COLO668 (cell line): ENCODE results near the gene TIMP2.
"Not testable (repeated sequence)": the region's sequence is repeated elsewhere in the genome, so short reads cannot be mapped to it uniquely, and the experiment has no call there.

Experiments used
- DNase-seq: peaks from one replicate; lab custom pipeline; 2025; ENCODE audit not compliant: unreplicated experiment; lab: John Stamatoyannopoulos, UW

The TIMP2 gene

DNA sequence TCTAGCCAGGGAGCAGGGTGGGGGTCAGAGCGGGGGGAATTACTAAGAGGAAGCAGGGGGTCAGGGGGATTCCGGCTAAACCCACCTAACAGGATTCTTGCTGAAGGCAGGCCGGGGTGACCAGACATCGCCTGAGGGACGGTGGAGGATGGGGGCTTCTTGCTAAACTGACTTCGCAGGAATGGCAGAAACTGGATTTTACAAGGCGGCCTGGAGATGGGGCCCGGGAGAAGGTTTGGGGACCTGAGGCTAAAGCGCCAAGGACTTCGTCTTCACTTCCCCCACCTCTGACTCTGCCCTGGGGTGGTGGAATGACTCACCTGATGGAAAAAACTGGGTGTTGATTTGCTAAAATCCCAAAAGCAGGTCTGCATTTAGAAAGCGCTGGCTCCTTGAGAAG lies 31.1 kb upstream of the TIMP2 start:
- no peak for DNase-seq

DNA sequence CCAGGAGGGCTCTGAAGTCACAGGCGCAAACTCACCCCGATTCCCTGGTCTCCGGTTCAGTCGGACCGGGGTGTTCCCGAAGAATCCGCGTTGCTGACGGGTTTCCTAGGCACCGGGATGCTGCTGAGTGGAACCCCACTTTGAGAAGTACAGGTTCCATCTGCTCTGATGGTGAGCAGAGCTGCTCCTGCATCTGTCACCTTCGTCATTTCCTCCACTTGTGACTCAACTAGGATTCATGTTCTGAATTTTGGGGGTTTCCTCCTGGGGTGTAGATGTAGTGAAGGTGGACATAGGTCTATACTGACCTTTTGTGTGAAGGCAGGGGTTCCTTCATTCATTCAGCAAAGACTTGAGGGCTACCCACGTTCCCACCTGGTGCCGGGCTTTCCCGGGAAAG lies 29.5 kb upstream of the TIMP2 start:
- DNase-seq, result no peak

DNA sequence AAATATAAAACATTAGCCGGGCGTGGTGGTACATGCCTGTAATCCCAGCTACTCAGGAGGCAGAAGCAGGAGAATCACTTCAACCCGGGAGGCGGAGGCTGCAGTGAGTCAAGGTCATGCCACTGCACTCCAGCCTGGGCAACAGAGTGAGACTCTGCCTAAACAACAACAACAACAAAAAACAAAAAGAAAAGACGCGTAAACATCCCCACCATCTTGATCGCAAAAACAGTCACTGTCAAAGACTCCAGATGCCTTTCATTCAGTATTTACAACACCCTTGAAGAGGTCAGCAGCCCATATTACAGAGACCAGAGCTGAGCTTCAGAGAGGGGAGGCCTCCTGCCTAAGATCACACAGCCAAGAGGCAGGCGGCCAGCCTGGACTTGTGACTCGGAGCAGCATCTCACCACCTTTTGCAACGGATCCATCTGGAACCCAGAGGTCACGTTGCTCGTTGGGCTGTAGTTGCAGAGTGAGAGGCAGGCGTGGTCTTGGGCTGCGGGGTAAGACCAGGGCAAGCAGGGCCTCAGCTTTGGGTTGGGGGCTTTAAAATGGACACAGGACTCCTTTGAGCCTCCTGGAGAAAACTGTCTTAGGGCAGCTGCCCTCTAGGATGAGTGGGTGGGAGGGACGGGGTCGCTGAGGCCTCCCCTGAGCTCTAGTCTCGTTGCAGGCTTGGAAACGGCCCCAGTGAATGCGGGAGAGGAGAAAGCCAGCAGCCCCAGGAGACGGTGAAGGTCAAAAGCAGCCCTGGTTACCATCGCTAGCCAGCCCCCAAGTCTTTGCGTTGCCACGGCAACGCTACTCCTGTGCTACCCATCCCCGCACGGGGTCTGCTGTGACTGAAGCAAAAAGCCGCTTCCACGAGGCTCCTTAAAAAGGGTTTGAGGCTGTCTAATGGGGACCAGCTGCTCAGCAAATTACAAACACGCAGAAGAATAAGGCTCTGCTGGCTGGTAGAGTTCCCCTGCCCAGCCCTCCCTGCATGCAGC lies 28.5 kb upstream of the TIMP2 start:
- no peak for DNase-seq

DNA sequence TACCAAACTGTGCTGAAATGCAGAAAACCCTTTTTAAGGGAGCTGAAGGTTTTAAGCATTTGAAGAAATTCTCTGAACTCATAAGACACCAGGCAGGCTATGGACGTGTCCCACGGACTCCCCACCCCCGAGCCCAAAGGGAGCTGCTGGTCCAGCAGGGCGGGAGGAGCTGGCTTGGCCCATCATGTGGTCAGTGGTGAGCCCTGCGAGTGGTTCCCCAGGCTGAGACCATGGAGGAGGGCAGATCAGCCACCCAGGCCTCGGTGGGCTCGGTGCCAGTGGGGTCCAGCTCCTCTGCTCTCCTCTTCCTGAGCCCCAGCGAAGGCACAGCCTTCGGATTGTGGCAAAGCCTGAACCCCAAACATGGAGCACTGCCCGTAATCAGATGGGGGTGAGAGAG lies 27.5 kb upstream of the TIMP2 start:
- no peak for DNase-seq

DNA sequence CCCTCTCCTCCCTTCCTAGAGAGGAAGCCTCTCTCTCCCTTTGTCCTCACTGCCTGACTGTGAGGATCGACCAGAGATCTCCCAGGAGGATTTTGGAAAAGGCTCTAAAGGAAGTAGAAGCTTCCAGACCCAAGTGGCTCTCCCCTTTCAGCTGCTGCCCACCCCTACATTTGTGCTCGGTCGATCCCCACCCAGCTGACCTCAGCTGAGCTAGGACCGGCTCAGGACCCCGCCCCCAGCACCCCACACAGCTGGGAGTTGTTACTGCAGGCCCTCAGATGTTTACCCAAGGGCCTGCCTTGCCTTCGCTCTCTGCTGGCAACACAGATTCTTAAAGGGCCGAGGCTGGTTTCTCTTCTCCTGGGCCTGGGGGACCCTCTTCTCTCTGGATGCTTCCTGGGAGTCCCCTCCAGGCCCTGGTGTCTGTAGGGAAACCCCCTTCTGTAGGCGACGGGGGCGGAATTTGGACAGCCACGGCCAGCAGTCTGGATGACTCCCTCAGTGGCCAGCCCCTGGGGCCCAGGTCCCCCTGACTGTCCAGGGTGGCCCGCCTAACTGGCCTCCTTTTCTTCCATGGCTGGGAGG lies 26.9 kb upstream of the TIMP2 start:
- DNase-seq, result no peak

DNA sequence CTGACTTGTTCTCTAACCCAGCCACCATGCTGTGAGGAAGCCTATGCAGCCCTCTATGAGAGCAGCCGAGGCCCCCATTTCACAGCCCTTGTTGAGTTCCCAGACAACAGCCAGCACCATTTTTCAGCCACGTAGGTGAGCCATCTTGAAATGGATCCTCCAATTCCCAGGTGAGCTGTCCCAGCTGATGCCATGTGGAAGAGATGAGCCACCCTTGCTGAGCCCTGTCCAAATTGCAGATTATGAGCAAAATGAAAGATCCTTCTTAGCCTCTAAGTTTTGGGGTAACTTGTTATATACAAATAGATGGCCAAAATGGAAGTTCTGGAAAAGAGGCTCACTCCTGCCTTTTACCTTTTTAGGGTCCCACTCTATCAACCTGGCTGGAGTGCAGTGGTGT lies 25.7 kb upstream of the TIMP2 start:
- DNase-seq, result no peak

DNA sequence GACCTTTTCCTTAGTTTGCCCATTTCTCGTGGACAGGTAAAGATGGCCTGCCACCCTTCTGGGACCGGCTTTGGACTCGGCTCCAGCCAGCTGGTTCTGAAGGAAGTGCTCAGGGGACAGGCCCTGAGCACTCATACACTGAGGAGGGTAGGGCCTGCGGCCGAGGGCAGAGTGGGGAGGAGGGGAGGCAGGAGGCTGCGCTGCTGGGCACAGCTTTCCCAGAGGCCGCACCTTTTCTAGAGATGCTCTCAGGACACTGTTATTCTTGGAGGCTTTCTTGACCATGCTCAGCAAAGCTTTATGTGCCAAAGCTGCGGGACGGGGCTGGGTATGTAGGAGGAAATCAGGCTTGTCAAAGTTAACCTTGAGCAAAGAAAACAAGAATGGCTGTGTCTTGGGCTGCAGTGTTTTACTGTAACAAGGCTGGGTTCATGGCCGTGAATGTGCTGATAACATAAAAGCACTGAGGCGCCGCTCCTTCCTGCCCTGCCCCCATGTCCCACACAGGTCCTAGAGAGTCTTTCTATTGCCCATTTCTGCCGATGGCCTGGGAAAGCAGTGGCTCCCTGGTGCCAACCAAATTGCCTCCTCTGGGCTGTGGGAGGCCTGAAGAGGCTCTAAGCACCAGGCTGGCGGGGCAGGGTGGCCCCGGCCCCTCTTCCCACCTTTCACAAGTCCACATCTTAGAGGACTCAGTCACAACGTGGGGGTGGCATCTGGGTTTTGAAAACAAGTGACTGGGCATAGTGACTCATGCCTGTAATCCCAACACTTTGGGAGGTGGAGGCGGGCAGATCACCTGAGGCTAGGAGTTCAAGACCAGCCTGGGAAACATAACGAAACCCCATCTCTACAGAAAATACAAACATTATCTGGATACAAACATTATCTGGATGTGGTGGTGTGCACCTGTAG lies 22.3 kb upstream of the TIMP2 start:
- DNase-seq, result no peak

DNA sequence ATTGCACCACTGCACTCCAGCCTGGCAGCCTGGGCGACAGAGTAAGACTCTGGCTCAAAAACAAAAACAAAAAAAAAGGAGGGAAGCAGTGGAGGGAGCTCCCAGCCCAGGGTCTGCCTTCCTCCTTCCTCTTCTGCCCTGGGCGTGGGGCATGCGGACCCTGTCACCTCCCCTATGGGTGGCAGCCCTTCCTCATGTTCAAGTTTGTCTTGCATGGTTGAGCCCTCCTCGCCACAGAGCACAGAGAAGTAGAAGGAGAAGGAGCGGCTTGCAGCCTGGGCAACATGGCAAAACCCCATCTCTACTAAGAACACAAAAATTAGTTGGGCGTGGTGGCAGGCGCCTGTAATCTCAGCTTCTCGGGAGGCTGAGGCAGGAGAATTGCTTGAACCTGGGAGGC lies 21.4 kb upstream of the TIMP2 start:
- DNase-seq, result no peak

DNA sequence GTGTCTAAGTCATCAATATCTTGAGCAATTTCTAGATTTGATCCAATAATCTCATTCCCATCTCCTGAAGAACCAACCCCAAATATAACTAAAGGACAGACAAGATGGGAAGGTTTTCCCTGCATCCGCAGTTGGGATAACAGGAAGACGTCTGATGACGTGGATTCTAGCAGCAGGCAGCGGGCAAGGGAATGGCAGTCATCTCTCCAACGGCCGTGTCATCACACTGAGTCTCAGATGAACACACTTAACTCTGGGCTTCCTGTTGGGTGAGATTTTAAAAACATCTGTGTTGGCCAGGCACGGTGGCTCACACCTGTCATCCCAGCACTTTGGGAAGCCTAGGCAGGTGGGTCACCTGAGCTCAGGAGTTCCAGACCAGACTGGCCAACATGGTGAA lies 20.9 kb upstream of the TIMP2 start:
- DNase-seq, result no peak

DNA sequence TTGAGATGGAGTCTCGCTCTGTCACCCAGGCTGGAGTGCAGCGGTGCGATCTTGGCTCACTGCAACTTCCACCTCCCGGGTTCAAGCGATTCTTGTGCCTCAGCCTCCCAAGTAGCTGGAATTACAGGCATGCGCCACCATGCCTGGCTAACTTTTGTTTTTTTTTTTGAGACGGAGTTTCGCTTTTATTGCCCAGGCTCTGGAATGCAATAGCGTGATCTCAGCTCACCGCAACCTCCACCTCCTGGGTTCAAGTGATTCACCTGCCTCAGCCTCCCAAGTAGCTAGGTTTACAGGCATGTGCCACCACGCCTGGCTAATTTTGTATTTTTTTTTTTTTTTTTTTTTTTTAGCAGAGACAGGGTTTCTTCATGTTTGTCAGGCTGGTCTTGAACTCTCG lies 20.3 kb upstream of the TIMP2 start:
- not testable (repeated sequence) for DNase-seq

DNA sequence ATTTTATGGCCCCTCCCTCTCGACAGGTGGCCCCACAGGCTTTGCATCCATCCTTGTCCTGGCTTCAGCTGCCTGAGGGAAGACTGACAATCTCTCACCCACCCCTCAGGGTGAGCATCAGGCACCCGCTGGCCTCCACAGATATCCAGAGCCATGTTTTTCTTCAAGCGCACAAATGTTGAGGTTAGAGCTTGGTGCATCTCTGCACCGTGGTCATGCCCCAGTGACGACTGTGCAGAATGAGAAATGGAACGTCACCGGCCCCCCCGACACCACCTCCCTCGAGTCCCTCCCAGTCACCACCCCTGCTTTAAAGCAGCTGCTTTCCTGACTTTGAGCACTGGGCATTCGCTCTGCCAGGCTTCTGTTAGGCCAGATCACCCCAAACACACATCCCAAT lies 19.8 kb upstream of the TIMP2 start:
- no peak for DNase-seq

DNA sequence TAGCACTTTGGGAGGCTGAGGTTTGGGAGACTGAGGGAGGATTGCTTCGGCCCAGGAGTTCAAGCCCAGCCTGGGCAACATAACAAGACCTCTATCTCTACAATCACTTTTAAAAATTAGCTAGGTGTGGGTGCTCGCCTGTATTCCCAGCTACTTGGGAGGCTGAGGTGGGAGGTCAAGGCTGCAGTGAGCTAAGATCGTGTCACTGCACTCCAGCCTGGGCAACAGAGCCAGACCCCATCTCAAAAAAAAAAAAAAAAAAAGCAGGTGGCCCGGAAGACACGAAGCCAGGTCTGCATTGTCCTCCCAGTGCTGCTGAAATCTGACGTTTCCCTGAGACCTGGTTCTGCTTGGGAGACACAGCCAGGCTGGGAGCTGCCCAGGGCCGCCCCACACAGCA lies 18.8 kb upstream of the TIMP2 start:
- no peak for DNase-seq

DNA sequence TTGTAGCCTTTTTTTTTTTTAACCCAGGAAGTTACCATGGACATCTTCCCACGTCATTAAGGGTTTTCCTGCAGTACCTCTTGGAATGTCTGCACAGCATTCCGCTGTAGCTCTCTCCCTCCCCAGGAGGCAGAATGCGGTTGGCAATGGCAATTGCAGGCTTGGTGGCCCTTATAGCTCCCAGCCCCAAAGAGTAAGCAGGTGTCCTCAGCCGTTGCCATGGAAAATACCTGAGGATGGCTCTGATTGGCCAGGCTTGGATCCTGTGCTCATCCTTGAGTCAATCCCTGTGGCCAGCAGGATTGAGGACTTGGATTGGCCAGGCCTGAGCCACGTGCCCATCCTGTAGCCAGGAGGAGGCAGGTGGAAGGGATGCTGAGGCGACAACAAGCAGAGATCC lies 15.5 kb upstream of the TIMP2 start:
- DNase-seq, result no peak

DNA sequence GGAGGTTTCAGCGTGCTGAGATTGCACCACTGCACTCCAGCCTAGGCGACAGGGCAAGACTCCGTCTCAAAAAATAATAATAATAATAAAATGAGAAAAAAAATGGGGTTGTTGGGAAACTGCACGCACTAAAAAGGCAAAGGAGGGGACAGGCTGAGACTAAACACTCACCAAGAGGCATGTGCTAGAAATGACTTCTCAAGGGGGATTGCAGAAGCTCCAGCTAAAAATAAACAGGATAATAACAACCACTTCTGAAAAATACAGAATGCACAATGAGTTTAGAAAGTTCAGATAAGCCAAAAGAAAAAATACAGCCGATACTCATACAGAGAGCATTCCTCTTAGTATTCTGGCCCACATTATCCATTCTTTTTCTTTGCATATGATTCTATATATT lies 15.1 kb upstream of the TIMP2 start:
- no peak for DNase-seq

DNA sequence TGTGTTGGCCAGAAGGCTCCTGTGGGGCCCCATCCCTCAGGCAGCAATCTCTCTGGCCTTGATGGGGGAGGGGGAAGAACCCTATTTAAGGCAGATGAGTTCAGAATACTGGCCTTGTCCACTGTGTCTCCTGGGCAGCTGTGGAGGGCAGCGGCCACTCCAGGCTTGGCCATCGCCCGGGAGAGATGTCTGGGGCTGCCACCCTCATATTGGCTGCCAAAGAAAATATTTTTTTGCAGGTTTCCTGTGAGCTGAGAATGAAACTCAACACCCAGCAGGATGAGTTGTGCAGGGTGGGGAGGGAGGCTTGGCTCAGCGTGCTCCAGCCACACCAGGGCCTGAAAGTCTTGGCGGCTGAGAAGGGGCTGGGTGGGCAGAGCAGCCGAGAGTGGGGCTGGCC lies 14.4 kb upstream of the TIMP2 start:
- DNase-seq, result no peak

DNA sequence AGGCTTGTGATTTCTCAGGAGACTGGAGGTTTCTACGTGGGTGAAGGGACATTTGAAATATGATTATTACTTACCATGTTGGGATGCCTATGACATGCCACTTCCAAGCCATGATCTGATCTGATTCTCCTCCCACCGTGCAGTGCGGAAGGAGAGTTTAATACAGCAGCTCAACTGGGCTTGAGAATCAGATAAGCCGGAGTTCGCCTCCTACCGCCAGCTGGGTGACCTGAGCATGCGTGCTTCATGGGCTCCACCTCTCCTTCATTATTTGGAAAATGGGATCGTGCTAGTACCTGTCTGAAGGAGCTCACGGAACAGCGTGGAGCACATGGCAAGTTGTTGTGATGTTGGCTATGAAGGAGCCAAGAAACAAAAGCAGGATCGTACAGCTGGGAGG lies 12.4 kb upstream of the TIMP2 start:
- DNase-seq, result no peak

DNA sequence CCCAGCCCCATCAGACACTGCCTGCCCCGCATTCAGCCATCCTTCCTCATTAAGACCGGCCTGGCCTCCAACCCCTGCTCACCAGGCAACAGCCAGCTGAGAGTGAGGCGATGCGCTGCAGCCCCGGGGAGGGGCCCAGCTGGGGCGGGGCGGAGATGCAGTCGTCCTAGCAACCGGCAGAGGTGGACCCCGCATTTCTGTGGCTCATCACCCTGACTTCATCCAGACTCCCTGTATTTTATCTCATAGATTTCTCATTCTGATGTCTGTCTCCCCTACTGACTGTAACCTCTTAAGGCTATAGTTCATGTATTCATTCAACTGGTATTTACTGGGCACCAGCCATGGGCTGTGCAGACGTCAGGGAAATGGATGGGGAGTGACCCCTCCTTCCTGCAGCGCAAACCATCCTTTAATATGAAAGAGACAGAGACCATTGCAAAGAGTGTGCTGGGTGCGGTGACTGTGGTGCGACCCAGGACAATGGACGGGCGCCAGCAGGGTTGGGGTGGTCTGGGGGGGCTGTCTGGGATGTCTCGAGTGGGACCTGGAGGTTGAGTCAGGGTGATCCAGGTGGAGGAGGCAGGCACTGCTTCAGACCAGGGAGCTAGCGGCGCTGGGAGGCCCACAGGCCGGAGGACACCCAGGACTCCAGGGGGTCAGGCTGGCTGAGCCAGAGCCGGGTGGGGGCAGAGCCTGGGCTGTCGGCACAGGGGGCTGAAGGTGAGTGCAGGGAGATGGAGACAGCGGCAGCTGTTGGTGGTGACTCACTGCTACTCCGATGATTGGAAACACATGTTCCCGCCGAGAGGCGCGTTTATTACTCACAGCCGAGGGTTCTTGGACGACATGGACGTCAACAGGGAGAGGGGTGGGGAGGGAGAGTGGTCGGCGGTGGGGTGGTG lies 10.5 kb upstream of the TIMP2 start:
- DNase-seq, result peak; percentile 37

DNA sequence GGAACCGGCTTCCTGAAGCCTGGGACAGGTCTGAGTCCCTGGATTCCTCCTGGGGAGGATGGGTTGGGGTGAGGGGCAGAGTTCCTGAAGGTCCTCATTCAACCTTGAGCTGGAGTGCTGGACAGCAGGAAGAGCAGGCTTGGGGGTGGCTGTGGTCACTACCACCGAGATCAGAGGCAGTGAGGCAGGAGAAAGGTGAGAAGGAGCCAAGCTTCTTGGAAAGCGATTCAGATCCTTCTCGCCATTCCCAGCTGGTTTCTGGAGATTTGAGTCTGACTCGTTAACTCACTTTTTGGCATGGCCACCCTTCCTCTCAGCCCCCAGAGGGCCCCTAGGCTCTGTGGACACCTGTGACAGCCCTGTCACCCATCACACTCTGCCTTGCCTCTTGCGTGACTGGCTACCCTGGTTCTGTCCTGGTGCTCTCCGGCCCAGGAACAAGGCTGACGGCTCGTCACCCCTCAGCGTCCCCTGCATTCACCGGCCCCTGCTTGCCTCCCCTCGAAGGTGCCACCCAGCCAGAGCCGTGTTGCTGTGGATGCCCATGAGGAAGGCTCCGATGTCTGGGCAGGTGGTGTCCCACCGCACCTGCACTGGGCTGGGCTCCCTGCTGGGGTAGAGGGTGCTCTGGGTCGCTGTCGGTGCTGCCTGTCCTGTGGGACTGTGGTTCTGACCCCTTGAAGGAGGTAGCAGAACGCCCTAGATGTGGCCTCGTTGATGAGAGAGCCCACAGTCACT lies 9.7 kb upstream of the TIMP2 start:
- no peak for DNase-seq

DNA sequence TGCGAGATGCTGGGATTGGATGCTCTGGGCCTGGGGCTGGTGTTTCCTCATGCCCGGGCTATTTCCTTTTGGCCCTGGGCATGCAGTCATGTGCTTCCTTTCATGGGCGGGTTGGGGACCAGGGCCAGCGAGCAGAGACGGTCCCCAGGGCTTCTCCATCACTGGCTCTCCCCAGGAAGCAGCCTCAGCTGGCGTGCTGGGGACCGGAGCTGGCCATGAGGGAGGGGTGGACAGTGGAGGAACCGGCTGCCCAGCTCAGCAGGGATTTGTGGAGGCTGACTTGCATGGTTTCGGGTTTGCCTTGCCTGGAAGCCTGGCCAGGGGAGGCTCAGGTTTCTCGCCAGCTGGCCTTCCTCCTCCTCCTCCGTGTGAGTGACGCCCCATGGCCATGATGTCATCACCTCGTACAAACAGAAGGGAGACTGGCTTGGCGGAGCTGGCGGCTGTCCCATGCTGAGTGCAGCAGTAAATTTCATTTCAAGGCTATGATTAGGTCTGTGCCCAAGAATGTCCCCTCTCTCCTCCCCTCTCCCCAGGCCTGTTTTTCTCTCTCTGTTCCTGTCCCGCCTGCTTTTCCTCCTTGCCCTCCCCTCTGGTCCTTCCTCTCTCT lies 8.9 kb upstream of the TIMP2 start:
- peak; percentile 85 for DNase-seq
